Loucy (cell line): ENCODE data around the gene EMSY.

ENCODE experiments used
- EZH2phosphoT487 ChIP-seq: fragments of 200-600 bp; IDR thresholded peaks from 2 replicates; pipeline ENCODE4 v1.6.1; 2018; ENCODE audit warnings: antibody characterized with exemption, mild to moderate bottlenecking, moderate library complexity, borderline replicate concordance
- TF ChIP-seq, protein P1 (sequence below): fragments of 200-600 bp; sonication (generic); conservative IDR thresholded peaks from 2 replicates; pipeline ENCODE4 v1.5.1; 2014; ENCODE audit warnings: mild to moderate bottlenecking, antibody characterized with exemption, low read length

- TF ChIP-seq, protein P1, sequence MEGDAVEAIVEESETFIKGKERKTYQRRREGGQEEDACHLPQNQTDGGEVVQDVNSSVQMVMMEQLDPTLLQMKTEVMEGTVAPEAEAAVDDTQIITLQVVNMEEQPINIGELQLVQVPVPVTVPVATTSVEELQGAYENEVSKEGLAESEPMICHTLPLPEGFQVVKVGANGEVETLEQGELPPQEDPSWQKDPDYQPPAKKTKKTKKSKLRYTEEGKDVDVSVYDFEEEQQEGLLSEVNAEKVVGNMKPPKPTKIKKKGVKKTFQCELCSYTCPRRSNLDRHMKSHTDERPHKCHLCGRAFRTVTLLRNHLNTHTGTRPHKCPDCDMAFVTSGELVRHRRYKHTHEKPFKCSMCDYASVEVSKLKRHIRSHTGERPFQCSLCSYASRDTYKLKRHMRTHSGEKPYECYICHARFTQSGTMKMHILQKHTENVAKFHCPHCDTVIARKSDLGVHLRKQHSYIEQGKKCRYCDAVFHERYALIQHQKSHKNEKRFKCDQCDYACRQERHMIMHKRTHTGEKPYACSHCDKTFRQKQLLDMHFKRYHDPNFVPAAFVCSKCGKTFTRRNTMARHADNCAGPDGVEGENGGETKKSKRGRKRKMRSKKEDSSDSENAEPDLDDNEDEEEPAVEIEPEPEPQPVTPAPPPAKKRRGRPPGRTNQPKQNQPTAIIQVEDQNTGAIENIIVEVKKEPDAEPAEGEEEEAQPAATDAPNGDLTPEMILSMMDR: no peak
- TF ChIP-seq EZH2phosphoT487: no peak
These were observed 794 bp upstream of the EMSY start for GRCh38 chr11:76444065-76444383.
